HUES48 (cell line): ENCODE measurements around the gene ZBTB20.

Experiments
- H3K27ac ChIP-seq: one replicate; pipeline ENCODE4 v1.7.0; 2013; ENCODE audit warnings: low read depth, low read length, inconsistent platforms
- H3K27me3 ChIP-seq: 2 replicates; pipeline ENCODE4 v1.6.1; 2013; ENCODE audit warnings: mild to moderate bottlenecking, low read length; ENCODE audit not compliant: control insufficient read depth, insufficient read depth
- H3K36me3 ChIP-seq: 2 replicates; pipeline ENCODE4 v1.6.1; 2013; ENCODE audit warnings: low read length; ENCODE audit not compliant: control insufficient read depth, insufficient read depth
- H3K4me1 ChIP-seq: 2 replicates; pipeline ENCODE4 v1.6.1; 2013; ENCODE audit warnings: mild to moderate bottlenecking, low read length; ENCODE audit not compliant: control insufficient read depth, insufficient read depth
- H3K4me3 ChIP-seq: 2 replicates; pipeline ENCODE4 v1.5.1; 2013; ENCODE audit warnings: mild to moderate bottlenecking, low read depth, low read length
- H3K9ac ChIP-seq: 2 replicates; pipeline ENCODE4 v1.6.1; 2013; ENCODE audit warnings: mild to moderate bottlenecking, low read depth, low read length, moderate library complexity
- H3K9me3 ChIP-seq: 2 replicates; pipeline ENCODE4 v1.6.1; 2013; ENCODE audit warnings: low read length; ENCODE audit not compliant: control insufficient read depth, insufficient read depth

The ZBTB20 gene

GRCh38 chr3:114867359-114867758 is 279.7 kb downstream of the ZBTB20 start:
- no peaks in the 10 kb centered on the region for H3K9me3 ChIP-seq
- no peaks in the 10 kb centered on the region; the same call in 1 of the 2 replicates for H3K4me1 ChIP-seq
- H3K27ac ChIP-seq, result no peak overlapping the region
- no peak overlapping the region for H3K9ac ChIP-seq
- no peak overlapping the region for H3K4me3 ChIP-seq
- no peaks in the 10 kb centered on the region for H3K27me3 ChIP-seq
- no peaks in the 10 kb centered on the region for H3K36me3 ChIP-seq

DNA sequence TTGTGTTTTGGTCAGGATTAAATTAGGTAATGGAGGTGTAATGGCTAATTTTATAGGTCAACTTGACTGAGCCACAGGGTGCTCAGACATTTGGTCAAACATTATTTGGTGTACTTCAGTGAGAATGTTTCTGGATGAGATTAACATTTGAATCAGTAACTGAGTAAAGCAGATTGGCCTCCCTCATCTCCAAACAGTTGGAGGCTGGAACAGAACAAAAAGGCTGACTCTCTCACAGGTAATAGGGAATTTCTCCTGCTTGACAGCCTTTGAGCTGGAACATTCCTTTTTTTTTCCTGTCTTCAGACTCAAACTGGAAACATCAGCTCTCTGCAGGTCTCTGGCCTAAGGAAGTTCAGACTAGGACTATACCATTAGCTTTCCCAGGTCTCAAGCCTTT is 280.7 kb downstream of the ZBTB20 start:
- no peaks in the 10 kb centered on the region for H3K27me3 ChIP-seq
- no peaks in the 10 kb centered on the region for H3K36me3 ChIP-seq
- no peaks in the 10 kb centered on the region for H3K9me3 ChIP-seq
- no peak overlapping the region for H3K4me3 ChIP-seq
- H3K9ac ChIP-seq, result no peak overlapping the region
- H3K27ac ChIP-seq, result no peak overlapping the region
- no peaks in the 10 kb centered on the region; the same call in 1 of the 2 replicates for H3K4me1 ChIP-seq

DNA sequence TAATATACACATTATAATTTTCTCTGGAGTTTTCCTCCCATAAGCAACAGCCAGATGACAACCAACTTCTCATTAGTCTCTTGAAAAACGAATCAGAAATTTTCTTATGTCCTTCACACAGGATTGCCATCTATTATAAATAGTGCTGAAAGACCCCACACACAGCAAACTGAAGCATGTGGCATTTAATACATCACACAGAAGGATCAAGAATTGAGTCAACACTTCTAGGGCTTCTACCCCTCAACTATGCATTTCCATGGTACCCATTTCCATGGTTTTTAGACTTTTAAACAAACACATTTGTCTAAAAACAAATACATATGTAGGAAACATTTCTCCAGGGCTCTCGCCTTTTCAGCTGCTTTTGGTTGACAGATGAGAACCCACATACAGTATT is 282.1 kb downstream of the ZBTB20 start:
- Histone ChIP-seq H3K9ac (no peak overlapping the region), H3K36me3 (no peaks in the 10 kb centered on the region), H3K27me3 (no peaks in the 10 kb centered on the region), H3K27ac (no peak overlapping the region), H3K4me1 (no peaks in the 10 kb centered on the region; the same call in 1 of the 2 replicates), H3K4me3 (no peak overlapping the region), H3K9me3 (no peaks in the 10 kb centered on the region)

DNA sequence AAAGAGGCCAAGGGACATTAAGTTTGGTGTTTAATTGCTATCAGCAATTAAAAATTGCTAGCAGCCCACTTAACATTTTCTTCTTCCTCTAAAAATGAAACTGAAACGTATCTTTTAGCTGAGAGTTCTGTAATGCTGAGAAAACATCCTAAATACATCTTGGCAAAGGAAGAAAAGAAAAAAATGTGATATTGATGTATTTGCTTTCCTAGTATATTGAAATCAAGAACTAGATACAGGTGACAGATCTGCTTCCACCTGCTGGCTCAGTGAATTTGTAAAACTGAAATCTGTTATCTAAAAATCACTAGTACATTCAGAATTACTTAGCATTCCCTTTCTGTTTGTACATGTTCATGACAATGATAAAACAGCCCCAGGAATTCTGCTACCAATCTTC is 283.2 kb downstream of the ZBTB20 start:
- no peaks in the 10 kb centered on the region; the same call in 1 of the 2 replicates for H3K4me1 ChIP-seq
- no peak overlapping the region for H3K27ac ChIP-seq
- H3K9me3 ChIP-seq, result no peaks in the 10 kb centered on the region
- H3K27me3 ChIP-seq, result no peaks in the 10 kb centered on the region
- H3K9ac ChIP-seq, result no peak overlapping the region
- no peak overlapping the region for H3K4me3 ChIP-seq
- H3K36me3 ChIP-seq, result no peaks in the 10 kb centered on the region

GRCh38 chr3:114861666-114862065 is 285.4 kb downstream of the ZBTB20 start:
- no peaks in the 10 kb centered on the region for H3K36me3 ChIP-seq
- no peaks in the 10 kb centered on the region for H3K27me3 ChIP-seq
- H3K4me3 ChIP-seq, result no peak overlapping the region
- peaks cover 10% of the 10 kb centered on the region for H3K4me1 ChIP-seq
- H3K27ac ChIP-seq, result no peak overlapping the region
- H3K9me3 ChIP-seq, result no peaks in the 10 kb centered on the region
- no peak overlapping the region for H3K9ac ChIP-seq

- peaks cover 10% of the 10 kb centered on the region for H3K4me1 ChIP-seq
- H3K9ac ChIP-seq, result no peak overlapping the region
- no peaks in the 10 kb centered on the region for H3K27me3 ChIP-seq
- H3K27ac ChIP-seq, result no peak overlapping the region
- H3K4me3 ChIP-seq, result no peak overlapping the region
- H3K36me3 ChIP-seq, result no peaks in the 10 kb centered on the region
- no peaks in the 10 kb centered on the region for H3K9me3 ChIP-seq
Observed at GRCh38 chr3:114860531-114860930, 286.6 kb downstream of the ZBTB20 start.

DNA sequence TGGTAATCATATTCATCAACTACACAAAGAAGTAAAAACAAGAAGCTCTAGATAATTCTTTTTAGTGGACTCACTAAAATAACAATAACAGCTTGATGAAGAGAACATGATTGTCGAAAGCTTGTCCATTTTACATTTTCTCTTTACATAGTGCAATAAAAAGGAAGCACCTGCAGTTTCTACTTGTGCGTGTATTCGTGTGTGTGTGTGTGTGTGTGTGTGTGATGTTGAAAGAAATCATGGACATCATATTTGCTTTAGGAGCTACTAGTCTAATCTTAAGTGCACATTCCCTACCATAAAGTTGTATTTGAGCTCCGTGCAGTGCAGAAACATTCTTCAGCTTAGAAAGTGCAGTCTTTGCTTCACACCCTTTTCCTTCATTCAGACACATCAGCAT is 288.8 kb downstream of the ZBTB20 start:
- no peak overlapping the region for H3K27ac ChIP-seq
- no peaks in the 10 kb centered on the region for H3K27me3 ChIP-seq
- peaks cover 12% of the 10 kb centered on the region for H3K4me1 ChIP-seq
- H3K9ac ChIP-seq, result no peak overlapping the region
- no peak overlapping the region for H3K4me3 ChIP-seq
- no peaks in the 10 kb centered on the region for H3K9me3 ChIP-seq
- no peaks in the 10 kb centered on the region for H3K36me3 ChIP-seq

- Histone ChIP-seq H3K36me3 (no peaks in the 10 kb centered on the region), H3K9me3 (no peaks in the 10 kb centered on the region), H3K27ac (peak overlapping the region; percentile 5), H3K4me3 (no peak overlapping the region), H3K27me3 (no peaks in the 10 kb centered on the region), H3K9ac (no peak overlapping the region), H3K4me1 (peaks cover 15% of the 10 kb centered on the region)
Observed at GRCh38 chr3:114857299-114857701, 289.8 kb downstream of the ZBTB20 start.

DNA sequence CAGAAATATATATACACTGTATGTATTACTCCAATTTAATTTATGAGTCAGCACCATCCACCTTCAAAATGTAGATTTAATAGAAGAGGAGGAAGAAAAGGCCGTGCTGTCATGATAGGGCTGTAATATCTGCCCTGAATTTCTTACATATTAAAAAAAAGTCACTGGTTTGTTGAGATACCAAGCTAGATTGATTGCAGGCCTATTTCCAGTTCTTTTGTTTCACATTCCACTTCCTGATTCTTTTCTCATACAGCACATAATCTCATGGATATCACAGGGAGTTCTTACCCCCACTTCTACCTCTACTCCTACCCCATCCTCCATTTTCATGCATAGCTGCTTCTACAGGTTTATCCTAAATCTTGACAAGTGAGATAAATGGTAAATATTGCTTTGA is 290.3 kb downstream of the ZBTB20 start:
- H3K4me3 ChIP-seq, result no peak overlapping the region
- H3K9ac ChIP-seq, result no peak overlapping the region

DNA sequence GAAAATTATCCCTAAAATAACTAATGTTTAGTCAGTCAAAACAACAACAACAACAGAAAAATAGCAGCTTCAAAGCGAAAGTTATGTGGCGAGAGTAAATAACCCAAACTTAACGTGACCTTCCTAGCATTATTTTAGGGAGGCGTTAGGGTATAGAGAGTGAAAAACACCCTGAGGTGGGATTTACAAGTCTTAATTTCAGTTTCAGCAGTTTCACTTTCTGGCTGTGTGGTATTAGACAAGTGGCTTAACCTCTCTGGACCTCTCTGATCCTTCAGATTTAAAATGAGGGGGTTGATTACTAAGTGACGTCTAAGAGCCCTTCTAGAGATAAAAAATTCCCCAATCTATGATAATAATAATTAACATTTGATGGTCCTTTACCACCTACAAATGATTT is 291.2 kb downstream of the ZBTB20 start:
- no peaks in the 10 kb centered on the region for H3K9me3 ChIP-seq
- peaks cover 15% of the 10 kb centered on the region for H3K4me1 ChIP-seq
- no peaks in the 10 kb centered on the region for H3K36me3 ChIP-seq
- no peak overlapping the region for H3K9ac ChIP-seq
- H3K4me3 ChIP-seq, result no peak overlapping the region
- no peak overlapping the region for H3K27ac ChIP-seq
- H3K27me3 ChIP-seq, result no peaks in the 10 kb centered on the region

More for the DNA sequence above, 290.3 kb downstream of the ZBTB20 start:
- no peaks in the 10 kb centered on the region for H3K36me3 ChIP-seq
- no peaks in the 10 kb centered on the region for H3K27me3 ChIP-seq
- H3K27ac ChIP-seq, result no peak overlapping the region
- peaks cover 15% of the 10 kb centered on the region for H3K4me1 ChIP-seq
- no peaks in the 10 kb centered on the region for H3K9me3 ChIP-seq

- peaks cover 15% of the 10 kb centered on the region for H3K4me1 ChIP-seq
- no peak overlapping the region for H3K27ac ChIP-seq
- no peaks in the 10 kb centered on the region for H3K36me3 ChIP-seq
- no peak overlapping the region for H3K4me3 ChIP-seq
- no peaks in the 10 kb centered on the region for H3K27me3 ChIP-seq
- no peak overlapping the region for H3K9ac ChIP-seq
- no peaks in the 10 kb centered on the region for H3K9me3 ChIP-seq
Observed at GRCh38 chr3:114852966-114853365, 294.1 kb downstream of the ZBTB20 start.

DNA sequence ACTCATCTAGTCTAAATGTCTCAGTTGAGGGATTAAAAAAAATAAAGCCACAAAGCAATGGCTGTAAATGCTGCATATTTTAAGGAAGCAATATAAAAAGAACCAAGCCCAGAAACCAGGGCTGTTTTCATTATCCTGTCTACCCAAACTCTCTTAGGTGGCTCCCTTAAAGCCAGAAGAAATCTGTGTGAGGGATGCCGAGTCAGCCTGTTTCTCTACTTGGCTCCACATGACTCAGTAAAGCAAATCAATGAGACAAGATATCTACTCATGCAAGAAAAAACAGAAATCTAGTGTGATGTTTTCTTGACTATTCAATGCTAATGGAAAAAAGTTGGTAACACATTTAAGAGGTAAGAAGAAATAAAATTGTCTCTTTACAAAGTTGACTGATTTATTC is 296.2 kb downstream of the ZBTB20 start:
- no peaks in the 10 kb centered on the region for H3K36me3 ChIP-seq
- H3K9me3 ChIP-seq, result no peaks in the 10 kb centered on the region
- no peak overlapping the region for H3K9ac ChIP-seq
- H3K27me3 ChIP-seq, result no peaks in the 10 kb centered on the region
- no peak overlapping the region for H3K27ac ChIP-seq
- H3K4me1 ChIP-seq, result 0 out of 2 replicates have a peak, but pooled peaks cover 5% of the 10 kb centered on the region
- H3K4me3 ChIP-seq, result no peak overlapping the region
